Hepatocyte (in vitro differentiated cells): ENCODE results near the gene TRIM8. TPM values are rescaled to one million over a fixed set of nuclear protein-coding genes. Genes with fewer than 3 reads are reported as not detected.

Experiments used
- DNase-seq: peaks from one replicate; pipeline ENCODE4 v3.0.0-alpha.2; 2016; ENCODE audit warnings: low spot score
- H2AFZ ChIP-seq: fragments of 200-600 bp; sonication (generic); 2 replicates; pipeline ENCODE4 v1.6.0; 2016; ENCODE audit warnings: antibody characterized with exemption, mild to moderate bottlenecking
- H3K27ac ChIP-seq: fragments of 200-600 bp; sonication (generic); 2 replicates; pipeline ENCODE4 v1.5.1; 2016; ENCODE audit warnings: mild to moderate bottlenecking
- H3K27me3 ChIP-seq: fragments of 200-600 bp; sonication (generic); 2 replicates; pipeline ENCODE4 v1.6.1; 2016
- H3K36me3 ChIP-seq: fragments of 200-600 bp; sonication (generic); replicated peaks from 2 replicates; pipeline ENCODE4 v1.5.1; 2016; ENCODE audit warnings: low read depth; ENCODE audit not compliant: insufficient read depth
- H3K4me1 ChIP-seq: fragments of 200-600 bp; sonication (generic); 2 replicates; pipeline ENCODE4 v1.5.1; 2016; ENCODE audit warnings: mild to moderate bottlenecking, moderate library complexity; ENCODE audit not compliant: insufficient read depth
- H3K4me2 ChIP-seq: fragments of 200-600 bp; sonication (generic); 2 replicates; pipeline ENCODE4 v1.6.0; 2016
- H3K4me3 ChIP-seq: fragments of 200-600 bp; sonication (generic); 2 replicates; pipeline ENCODE4 v1.5.1; 2016; ENCODE audit warnings: mild to moderate bottlenecking
- H3K79me2 ChIP-seq: fragments of 200-600 bp; sonication (generic); 2 replicates; pipeline ENCODE4 v1.6.0; 2017; ENCODE audit warnings: mild to moderate bottlenecking
- H3K9me2 ChIP-seq: fragments of 200-600 bp; sonication (generic); replicated peaks from 2 replicates; pipeline ENCODE4 v1.6.0; 2017; ENCODE audit warnings: mild to moderate bottlenecking; ENCODE audit not compliant: insufficient read depth
- H3K9me3 ChIP-seq: fragments of 200-600 bp; sonication (generic); 2 replicates; pipeline ENCODE4 v1.5.1; 2016; ENCODE audit warnings: low read depth, mild to moderate bottlenecking
- H4K20me1 ChIP-seq: fragments of 200-600 bp; sonication (generic); 2 replicates; pipeline ENCODE4 v1.6.0; 2016; ENCODE audit warnings: mild to moderate bottlenecking; ENCODE audit not compliant: insufficient read depth, poor library complexity, severe bottlenecking
- EZH2 ChIP-seq: fragments of 200-600 bp; sonication (generic); IDR thresholded peaks from 2 replicates; pipeline ENCODE4 v1.6.1; 2016; ENCODE audit warnings: antibody characterized with exemption, mild to moderate bottlenecking, borderline replicate concordance
- EZH2phosphoT487 ChIP-seq: fragments of 200-600 bp; sonication (generic); IDR thresholded peaks from one replicate; pipeline ENCODE4 v1.6.1; 2018; ENCODE audit warnings: antibody characterized with exemption, mild to moderate bottlenecking, low read depth, moderate library complexity; ENCODE audit not compliant: unreplicated experiment, severe bottlenecking
- WGBS: methylation state at CpG from one replicate; pipeline ENCODE4 v1.1.6; 2016; ENCODE audit warnings: low lambda C conversion rate; ENCODE audit errors: missing lambda C conversion rate; 5-methylcytosine and 5-hydroxymethylcytosine counted together
- polyA plus RNA-seq: library from polyadenylated mRNA; unstranded; fragments of >200 nt; fragmentation: Nextera tagmentation; extraction: Ambion mirVana; gene quantifications from 2 replicates; pipeline ENCODE4 v1.2.1, GENCODE V29; 2016
- total RNA-seq: library from RNA; depleted of rRNA; stranded (reverse); fragments of >200 nt; gene quantifications from 2 replicates; pipeline ENCODE4 v1.2.3, GENCODE V29; 2014
- TF ChIP-seq, protein P1 (sequence below): fragments of 200-600 bp; sonication (generic); IDR thresholded peaks from 2 replicates; pipeline ENCODE4 v1.5.1; 2016; ENCODE audit warnings: antibody characterized with exemption, mild to moderate bottlenecking; ENCODE audit not compliant: poor library complexity

Gene TRIM8
- total and polyA plus RNA-seq, 2 experiments from 2014 or later, result 53.3 to 61.2 TPM

DNA sequence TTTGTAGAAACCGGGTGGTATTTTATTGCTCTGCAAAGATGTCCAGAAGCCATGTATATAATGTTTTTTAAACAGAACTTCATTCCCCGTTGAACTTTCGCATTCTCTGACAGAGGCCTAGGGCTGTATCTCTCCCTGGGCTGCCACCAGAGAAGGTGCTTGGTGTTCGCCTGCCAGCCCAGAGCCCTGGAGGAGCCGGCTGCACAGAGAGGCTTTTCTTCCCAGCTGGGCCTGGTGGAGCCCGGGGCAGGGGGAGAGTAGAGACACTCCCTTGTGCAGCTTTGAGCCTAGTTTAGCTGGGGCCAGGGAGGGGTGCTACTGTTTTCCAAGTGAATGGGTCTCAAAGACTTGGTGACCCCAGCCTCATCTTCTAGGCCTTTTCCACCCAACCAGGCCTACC is 13.6 kb upstream of the TRIM8 start:
- no peaks in the 10 kb centered on the region for H4K20me1 ChIP-seq
- H3K36me3 ChIP-seq, result no peaks in the 10 kb centered on the region
- H3K27me3 ChIP-seq, result no peaks in the 10 kb centered on the region
- TF ChIP-seq EZH2phosphoT487, result no peak
- TF ChIP-seq, protein P1, sequence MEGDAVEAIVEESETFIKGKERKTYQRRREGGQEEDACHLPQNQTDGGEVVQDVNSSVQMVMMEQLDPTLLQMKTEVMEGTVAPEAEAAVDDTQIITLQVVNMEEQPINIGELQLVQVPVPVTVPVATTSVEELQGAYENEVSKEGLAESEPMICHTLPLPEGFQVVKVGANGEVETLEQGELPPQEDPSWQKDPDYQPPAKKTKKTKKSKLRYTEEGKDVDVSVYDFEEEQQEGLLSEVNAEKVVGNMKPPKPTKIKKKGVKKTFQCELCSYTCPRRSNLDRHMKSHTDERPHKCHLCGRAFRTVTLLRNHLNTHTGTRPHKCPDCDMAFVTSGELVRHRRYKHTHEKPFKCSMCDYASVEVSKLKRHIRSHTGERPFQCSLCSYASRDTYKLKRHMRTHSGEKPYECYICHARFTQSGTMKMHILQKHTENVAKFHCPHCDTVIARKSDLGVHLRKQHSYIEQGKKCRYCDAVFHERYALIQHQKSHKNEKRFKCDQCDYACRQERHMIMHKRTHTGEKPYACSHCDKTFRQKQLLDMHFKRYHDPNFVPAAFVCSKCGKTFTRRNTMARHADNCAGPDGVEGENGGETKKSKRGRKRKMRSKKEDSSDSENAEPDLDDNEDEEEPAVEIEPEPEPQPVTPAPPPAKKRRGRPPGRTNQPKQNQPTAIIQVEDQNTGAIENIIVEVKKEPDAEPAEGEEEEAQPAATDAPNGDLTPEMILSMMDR, result no peak
- TF ChIP-seq EZH2, result no peak
- H3K9me3 ChIP-seq, result no peaks in the 10 kb centered on the region
- peaks cover 79% of the 10 kb centered on the region for H3K4me1 ChIP-seq
- no peaks in the 10 kb centered on the region for H3K9me2 ChIP-seq
- H2AFZ ChIP-seq, result no peak overlapping the region
- no peaks in the 10 kb centered on the region for H3K79me2 ChIP-seq
- H3K4me2 ChIP-seq, result no peak overlapping the region
- 83% methylated on average over 6 of the region's 6 CpGs for WGBS
- peak overlapping the region; percentile 96 for H3K27ac ChIP-seq
- DNase-seq, result peak; percentile 2
- H3K4me3 ChIP-seq, result no peak overlapping the region

DNA sequence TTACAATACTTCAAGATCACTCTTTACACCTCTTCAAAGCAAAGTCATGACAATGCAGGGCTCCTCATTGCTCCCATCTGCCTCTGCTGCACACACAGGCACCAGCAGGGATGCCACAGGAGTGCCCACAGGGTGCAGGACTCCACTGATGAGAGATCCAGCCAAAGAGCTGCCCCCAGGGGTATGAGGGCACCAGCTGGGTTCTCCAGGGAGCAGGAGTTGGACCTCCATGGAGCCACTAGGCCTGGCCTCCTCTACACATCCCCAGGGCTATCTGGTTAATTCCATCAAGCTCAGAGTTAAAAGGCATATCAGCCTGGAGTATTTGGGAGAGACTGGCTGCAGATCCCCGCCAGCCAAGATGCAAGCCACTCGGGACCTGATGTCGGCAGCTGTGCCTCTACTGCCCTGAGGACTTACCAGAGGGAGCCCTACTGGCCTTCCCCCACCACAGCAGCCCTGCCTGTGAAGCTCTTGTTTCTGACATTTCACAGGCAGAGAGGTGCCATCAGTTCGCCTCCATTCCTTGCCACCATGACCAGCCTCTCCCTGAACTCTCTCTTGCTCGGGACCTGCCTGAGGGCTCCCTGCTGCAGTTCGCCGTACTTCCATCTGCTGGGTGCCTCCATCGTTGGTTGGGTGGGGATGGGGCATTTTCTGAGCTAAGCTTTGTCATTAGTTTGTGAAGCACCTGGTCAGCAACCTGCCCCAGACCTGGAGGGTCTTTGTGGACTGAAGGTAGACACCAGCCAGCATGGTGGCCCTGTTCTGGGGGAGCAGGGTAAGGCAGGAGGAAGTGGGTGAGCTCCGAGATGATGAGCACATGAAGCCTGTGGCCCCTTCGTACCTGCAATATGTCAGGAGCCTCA is 12.5 kb upstream of the TRIM8 start:
- H4K20me1 ChIP-seq, result no peaks in the 10 kb centered on the region
- H3K9me2 ChIP-seq, result no peaks in the 10 kb centered on the region
- peak overlapping the region; percentile 74 for H3K27ac ChIP-seq
- H3K4me1 ChIP-seq, result peaks cover 73% of the 10 kb centered on the region
- no peaks in the 10 kb centered on the region for H3K36me3 ChIP-seq
- TF ChIP-seq, protein P1, result no peak
- TF ChIP-seq EZH2phosphoT487 (no peak), EZH2 (no peak)
- 95% methylated on average over 10 of the region's 10 CpGs for WGBS
- no peak for DNase-seq
- no peak overlapping the region for H3K4me3 ChIP-seq
- H3K79me2 ChIP-seq, result no peaks in the 10 kb centered on the region
- H3K4me2 ChIP-seq, result peak overlapping the region; percentile 19
- H3K27me3 ChIP-seq, result no peaks in the 10 kb centered on the region
- H2AFZ ChIP-seq, result no peak overlapping the region
- H3K9me3 ChIP-seq, result no peaks in the 10 kb centered on the region

DNA sequence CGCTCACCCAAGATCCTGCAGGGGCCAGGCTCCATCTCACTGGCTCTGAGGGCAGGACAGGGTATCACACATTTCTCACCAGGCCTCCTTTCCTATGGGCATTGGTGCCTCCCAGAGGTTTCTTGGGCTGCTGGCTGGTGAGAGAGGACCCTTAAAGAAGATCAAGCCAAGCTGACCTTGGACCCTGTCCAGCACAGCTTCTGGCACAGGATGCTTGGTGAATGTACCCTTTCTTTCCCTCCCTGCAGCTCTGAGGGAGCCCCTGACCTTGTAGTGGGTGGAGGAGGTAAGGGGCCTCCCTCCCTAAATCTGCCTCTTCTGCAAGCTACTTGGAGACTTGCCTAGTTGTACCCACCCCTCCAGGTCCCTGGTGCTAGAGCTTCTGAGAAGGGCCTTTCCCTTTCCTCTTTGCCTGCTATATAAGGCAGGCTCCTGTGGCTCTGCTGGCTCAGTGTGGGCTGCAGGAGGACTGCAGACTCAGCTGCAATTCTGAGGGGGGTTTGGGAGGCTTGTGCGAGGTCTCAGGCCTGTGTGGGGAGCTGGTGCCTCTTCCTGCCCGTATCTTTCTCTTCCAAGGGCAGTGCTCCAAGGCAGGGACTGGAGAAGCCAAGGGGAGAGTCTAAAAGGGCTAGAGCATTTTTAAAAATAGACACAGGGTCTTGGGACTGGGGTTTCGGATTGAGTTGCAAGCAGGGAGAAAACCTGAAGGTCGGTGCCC is 11.7 kb upstream of the TRIM8 start:
- Histone ChIP-seq H3K4me2 (peak overlapping the region; percentile 19), H2AFZ (no peak overlapping the region), H3K9me3 (no peaks in the 10 kb centered on the region), H3K27me3 (no peaks in the 10 kb centered on the region), H3K9me2 (no peaks in the 10 kb centered on the region), H3K4me3 (no peak overlapping the region), H3K4me1 (peaks cover 65% of the 10 kb centered on the region), H3K79me2 (no peaks in the 10 kb centered on the region), H3K27ac (peak overlapping the region; percentile 74), H4K20me1 (no peaks in the 10 kb centered on the region), H3K36me3 (no peaks in the 10 kb centered on the region)
- TF ChIP-seq, protein P1, result no peak
- TF ChIP-seq EZH2phosphoT487 (no peak), EZH2 (no peak)
- DNase-seq, result peak; percentile 53
- WGBS, result 64% methylated on average over 5 of the region's 5 CpGs
